ENCODE data around the gene SPTLC2. TPM values are rescaled to one million over a fixed set of nuclear protein-coding genes. Genes with fewer than 3 reads are reported as not detected.

The SPTLC2 gene
- total and polyA plus RNA-seq, 2 of the 13 experiments (the other 11 are each of a cell fraction or from before 2014, with no cell fraction given): 17.4 to 17.5 TPM

DNA sequence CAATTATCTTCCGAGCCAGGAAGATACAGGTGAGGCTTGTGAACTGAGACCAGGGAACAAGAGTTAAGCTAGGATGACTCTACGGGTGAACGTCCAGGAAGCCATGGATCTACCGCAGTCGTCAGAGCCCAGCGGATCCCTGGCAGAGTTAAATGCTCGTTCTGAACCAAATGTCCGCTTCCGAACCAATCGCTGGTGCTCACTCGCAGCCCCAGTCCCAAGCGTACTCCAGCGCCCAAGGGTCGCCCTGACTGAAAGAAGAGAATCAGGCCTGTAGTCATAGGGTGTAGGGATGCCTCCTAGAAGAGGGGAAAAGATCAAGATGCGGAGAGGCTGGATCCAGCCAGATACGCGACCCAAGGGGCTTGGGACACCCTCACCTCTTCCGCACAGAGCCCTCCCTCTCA is 159.3 kb downstream of the SPTLC2 start (continued):
- TF ChIP-seq SALL1 (CRISPR knock-in tag; IDR thresholded peaks at IDR 0.05) (peak; percentile 36; the same call in 1 of the 2 replicates), ZNF354B (CRISPR knock-in tag; IDR thresholded peaks at IDR 0.05) (no peak), SAP130 (CRISPR knock-in tag; IDR thresholded peaks at IDR 0.05; ENCODE audit: low read depth) (peak; percentile 84; the same call in 1 of the 2 replicates), CSRNP1 (CRISPR knock-in tag; IDR thresholded peaks at IDR 0.05) (0 out of 2 replicates have a peak, but pooled peaks have one; percentile 25), KLF6 (CRISPR knock-in tag; IDR thresholded peaks at IDR 0.05) (peak; percentile 14; the same call in 1 of the 2 replicates), POGK (CRISPR knock-in tag; conservative IDR thresholded peaks at IDR 0.05) (peak; percentile 51; the same call in 1 of the 2 replicates), SP140L (CRISPR knock-in tag; IDR thresholded peaks at IDR 0.05; ENCODE audit: borderline replicate concordance) (0 out of 2 replicates have a peak, but pooled peaks have one; percentile 45), RAD21 (CRISPR knock-in tag; IDR thresholded peaks at IDR 0.05) (peak; percentile 23; the same call in 1 of the 2 replicates), TAF1 (CRISPR knock-in tag; IDR thresholded peaks at IDR 0.05) (peak; percentile 61), ZNF292 (CRISPR knock-in tag; IDR thresholded peaks at IDR 0.05; ENCODE audit: borderline replicate concordance, low read depth) (no peak), ZZZ3 (CRISPR knock-in tag; IDR thresholded peaks at IDR 0.05; ENCODE audit: borderline replicate concordance) (no peak), FOXC1 (CRISPR knock-in tag; IDR thresholded peaks at IDR 0.05; ENCODE audit: borderline replicate concordance) (0 out of 2 replicates have a peak, but pooled peaks have one; percentile 44), ZNF772 (CRISPR knock-in tag; IDR thresholded peaks at IDR 0.05) (peak; percentile 56; the same call in 1 of the 2 replicates), ETV6 (CRISPR knock-in tag; conservative IDR thresholded peaks at IDR 0.05) (0 out of 2 replicates have a peak, but pooled peaks have one; percentile 7), ZSCAN29 (CRISPR knock-in tag; conservative IDR thresholded peaks at IDR 0.05) (no peak), MZF1 (CRISPR knock-in tag; IDR thresholded peaks at IDR 0.05; ENCODE audit: borderline replicate concordance) (0 out of 2 replicates have a peak, but pooled peaks have one; percentile 57), ZNF652 (CRISPR knock-in tag; IDR thresholded peaks at IDR 0.05; ENCODE audit: borderline replicate concordance, low read depth) (peak; percentile 24; the same call in 1 of the 2 replicates), POLR2A (IDR thresholded peaks at IDR 0.05; ENCODE audit: insufficient read depth in 1 of 2, low read depth in 2 of 2, low read length in 2 of 2) (peak; percentile 70 to 95), ZSCAN21 (CRISPR knock-in tag; IDR thresholded peaks at IDR 0.05; ENCODE audit: borderline replicate concordance) (peak; percentile 64; the same call in 1 of the 2 replicates), ZNF431 (CRISPR knock-in tag; IDR thresholded peaks at IDR 0.05; ENCODE audit: borderline replicate concordance, low read depth) (no peak), KLF16 (CRISPR knock-in tag; IDR thresholded peaks at IDR 0.05) (0 out of 4 replicates have a peak, but pooled peaks of 1 of the 2 experiments have one; percentile 67), ZFYVE20 (CRISPR knock-in tag; IDR thresholded peaks at IDR 0.05; ENCODE audit: borderline replicate concordance, low read depth) (no peak), ZBTB38 (CRISPR knock-in tag; IDR thresholded peaks at IDR 0.05) (0 out of 2 replicates have a peak, but pooled peaks have one; percentile 23), ZMYM4 (CRISPR knock-in tag; IDR thresholded peaks at IDR 0.05) (peak; percentile 42; the same call in 1 of the 2 replicates), KDM4B (CRISPR knock-in tag; IDR thresholded peaks at IDR 0.05) (0 out of 2 replicates have a peak, but pooled peaks have one; percentile 58), IKZF4 (CRISPR knock-in tag; IDR thresholded peaks at IDR 0.05; ENCODE audit: borderline replicate concordance, low read depth, not compliant biosample characterization) (peak; percentile 51)
- TF ChIP-seq, protein P1, sequence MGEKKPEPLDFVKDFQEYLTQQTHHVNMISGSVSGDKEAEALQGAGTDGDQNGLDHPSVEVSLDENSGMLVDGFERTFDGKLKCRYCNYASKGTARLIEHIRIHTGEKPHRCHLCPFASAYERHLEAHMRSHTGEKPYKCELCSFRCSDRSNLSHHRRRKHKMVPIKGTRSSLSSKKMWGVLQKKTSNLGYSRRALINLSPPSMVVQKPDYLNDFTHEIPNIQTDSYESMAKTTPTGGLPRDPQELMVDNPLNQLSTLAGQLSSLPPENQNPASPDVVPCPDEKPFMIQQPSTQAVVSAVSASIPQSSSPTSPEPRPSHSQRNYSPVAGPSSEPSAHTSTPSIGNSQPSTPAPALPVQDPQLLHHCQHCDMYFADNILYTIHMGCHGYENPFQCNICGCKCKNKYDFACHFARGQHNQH (CRISPR knock-in tag; IDR thresholded peaks at IDR 0.05): peak; percentile 83; the same call in 1 of the 2 replicates
